Fibroblast of mammary gland (primary cell): ENCODE data around the gene LRRC3C.

Experiments
- DNase-seq: peaks from one replicate; pipeline ENCODE4 v3.0.0-alpha.2; 2010; ENCODE audit warnings: low read depth
- H3K4me3 ChIP-seq: 2 replicates; pipeline ENCODE4 v1.5.1; 2011; ENCODE audit warnings: low read depth, mild to moderate bottlenecking, low read length, moderate library complexity; ENCODE audit not compliant: control insufficient read depth
- CTCF ChIP-seq: conservative IDR thresholded peaks from 2 replicates; pipeline ENCODE4 v1.5.1; 2011; ENCODE audit warnings: low read depth, low read length, inconsistent platforms; ENCODE audit not compliant: control insufficient read depth, insufficient read depth

The LRRC3C gene

GRCh38 chr17:39994448-39994847 is 66.9 kb downstream of the LRRC3C start:
- no peak overlapping the region for H3K4me3 ChIP-seq
- TF ChIP-seq CTCF, result no peak
- DNase-seq, result no peak
